Neural cell (in vitro differentiated cells): ENCODE measurements around the gene PRKG1.

ENCODE experiments used
- EP300 ChIP-seq: fragments of 450-650 bp; conservative IDR thresholded peaks from 2 replicates; pipeline ENCODE4 v1.6.1; 2014; ENCODE audit warnings: antibody characterized with exemption, mild to moderate bottlenecking, moderate library complexity; ENCODE audit not compliant: poor library complexity, severe bottlenecking
- TF ChIP-seq, protein P1 (sequence below): fragments of 450-650 bp; IDR thresholded peaks from 2 replicates; pipeline ENCODE4 v1.5.1; 2014; ENCODE audit warnings: antibody characterized with exemption, mild to moderate bottlenecking, moderate library complexity; ENCODE audit not compliant: poor library complexity, severe bottlenecking

GRCh38 chr10:52287866-52288265 is 1213.6 kb downstream of the PRKG1 start:
- no peak for TF ChIP-seq EP300
- TF ChIP-seq, protein P1, sequence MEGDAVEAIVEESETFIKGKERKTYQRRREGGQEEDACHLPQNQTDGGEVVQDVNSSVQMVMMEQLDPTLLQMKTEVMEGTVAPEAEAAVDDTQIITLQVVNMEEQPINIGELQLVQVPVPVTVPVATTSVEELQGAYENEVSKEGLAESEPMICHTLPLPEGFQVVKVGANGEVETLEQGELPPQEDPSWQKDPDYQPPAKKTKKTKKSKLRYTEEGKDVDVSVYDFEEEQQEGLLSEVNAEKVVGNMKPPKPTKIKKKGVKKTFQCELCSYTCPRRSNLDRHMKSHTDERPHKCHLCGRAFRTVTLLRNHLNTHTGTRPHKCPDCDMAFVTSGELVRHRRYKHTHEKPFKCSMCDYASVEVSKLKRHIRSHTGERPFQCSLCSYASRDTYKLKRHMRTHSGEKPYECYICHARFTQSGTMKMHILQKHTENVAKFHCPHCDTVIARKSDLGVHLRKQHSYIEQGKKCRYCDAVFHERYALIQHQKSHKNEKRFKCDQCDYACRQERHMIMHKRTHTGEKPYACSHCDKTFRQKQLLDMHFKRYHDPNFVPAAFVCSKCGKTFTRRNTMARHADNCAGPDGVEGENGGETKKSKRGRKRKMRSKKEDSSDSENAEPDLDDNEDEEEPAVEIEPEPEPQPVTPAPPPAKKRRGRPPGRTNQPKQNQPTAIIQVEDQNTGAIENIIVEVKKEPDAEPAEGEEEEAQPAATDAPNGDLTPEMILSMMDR, result no peak
